GM03348 (cell line): Measurements from ENCODE around the gene CFAP90.

ENCODE experiments used
- DNase-seq: peaks from one replicate; pipeline ENCODE4 v3.0.0; 2012; ENCODE audit warnings: low spot score

CFAP90 gene

GRCh38 chr5:7868427-7868772 lies 17.5 kb upstream of the CFAP90 start:
- no peak for DNase-seq

GRCh38 chr5:7867260-7867659 lies 16.3 kb upstream of the CFAP90 start:
- DNase-seq: no peak

- no peak for DNase-seq
Measured at GRCh38 chr5:7866196-7866595, 15.3 kb upstream of the CFAP90 start.

- no peak for DNase-seq
Measured at GRCh38 chr5:7857926-7858632, 7.1 kb upstream of the CFAP90 start.

- DNase-seq: no peak
Measured at GRCh38 chr5:7857361-7857760, 6.4 kb upstream of the CFAP90 start.

GRCh38 chr5:7856855-7857254 lies 5.9 kb upstream of the CFAP90 start:
- peak; percentile 34 for DNase-seq

- no peak for DNase-seq
Measured at GRCh38 chr5:7855611-7856010, 4.7 kb upstream of the CFAP90 start.

GRCh38 chr5:7852988-7853387 lies 2.1 kb upstream of the CFAP90 start:
- DNase-seq: no peak

GRCh38 chr5:7852542-7852941 lies 1.6 kb upstream of the CFAP90 start:
- peak; percentile 15 for DNase-seq

- DNase-seq: no peak
Measured at GRCh38 chr5:7851617-7852289, 820 bp upstream of the CFAP90 start.

- no peak for DNase-seq
Measured at GRCh38 chr5:7851240-7851592, 283 bp upstream of the CFAP90 start.

GRCh38 chr5:7849681-7850394 lies 1.1 kb downstream of the CFAP90 start:
- DNase-seq: peak; percentile 27

GRCh38 chr5:7848296-7848695 lies 2.6 kb downstream of the CFAP90 start:
- DNase-seq: no peak

- DNase-seq: no peak
Measured at GRCh38 chr5:7846327-7846726, 4.6 kb downstream of the CFAP90 start.

- DNase-seq: no peak
Measured at GRCh38 chr5:7845557-7845956, 5.4 kb downstream of the CFAP90 start.

GRCh38 chr5:7844901-7845300 lies 6.0 kb downstream of the CFAP90 start:
- no peak for DNase-seq

- no peak for DNase-seq
Measured at GRCh38 chr5:7842531-7842930, 8.4 kb downstream of the CFAP90 start.

GRCh38 chr5:7837403-7837802 lies 13.5 kb downstream of the CFAP90 start:
- DNase-seq: no peak

- no peak for DNase-seq
Measured at GRCh38 chr5:7834982-7835381, 16.0 kb downstream of the CFAP90 start.

- no peak for DNase-seq
Measured at GRCh38 chr5:7828269-7828668, 22.7 kb downstream of the CFAP90 start.

GRCh38 chr5:7827610-7828009 lies 23.3 kb downstream of the CFAP90 start:
- peak; percentile 58 for DNase-seq

GRCh38 chr5:7825630-7826029 lies 25.3 kb downstream of the CFAP90 start:
- DNase-seq: no peak

GRCh38 chr5:7824995-7825394 lies 25.9 kb downstream of the CFAP90 start:
- no peak for DNase-seq
